NCI-H2107 treated with DMSO at 0.1 percent for 48 hours (cell line): ENCODE measurements around the gene NLRC3.
A peak's percentile ranks its signal among the peaks of the same experiment; 100 is the strongest.

Experiments
- DNase-seq: peaks from one replicate; lab custom pipeline; 2025; ENCODE audit not compliant: unreplicated experiment; lab: John Stamatoyannopoulos, UW

NLRC3 gene

GRCh38 chr16:3581392-3581791 lies 4.2 kb upstream of the NLRC3 start:
- no peak for DNase-seq

GRCh38 chr16:3580686-3581085 lies 3.5 kb upstream of the NLRC3 start:
- no peak for DNase-seq

GRCh38 chr16:3580251-3580651 lies 3.0 kb upstream of the NLRC3 start:
- no peak for DNase-seq

GRCh38 chr16:3579776-3580175 lies 2.6 kb upstream of the NLRC3 start:
- DNase-seq, result no peak

GRCh38 chr16:3578610-3579551 lies 1.7 kb upstream of the NLRC3 start:
- no peak for DNase-seq

- no peak for DNase-seq
Measured at GRCh38 chr16:3578121-3578520, 918 bp upstream of the NLRC3 start.

- no peak for DNase-seq
Measured at GRCh38 chr16:3576211-3576610, 992 bp downstream of the NLRC3 start.

GRCh38 chr16:3575491-3575890 lies 1.7 kb downstream of the NLRC3 start:
- no peak for DNase-seq

GRCh38 chr16:3574195-3574594 lies 3.0 kb downstream of the NLRC3 start:
- no peak for DNase-seq

GRCh38 chr16:3573146-3573815 lies 3.9 kb downstream of the NLRC3 start:
- DNase-seq, result no peak

GRCh38 chr16:3570420-3571062 lies 6.7 kb downstream of the NLRC3 start:
- no peak for DNase-seq

- no peak for DNase-seq
Measured at GRCh38 chr16:3569851-3570250, 7.4 kb downstream of the NLRC3 start.

GRCh38 chr16:3566990-3567389 lies 10.2 kb downstream of the NLRC3 start:
- no peak for DNase-seq

GRCh38 chr16:3564889-3565141 lies 12.4 kb downstream of the NLRC3 start:
- no peak for DNase-seq

- DNase-seq, result no peak
Measured at GRCh38 chr16:3564130-3564888, 12.9 kb downstream of the NLRC3 start.

GRCh38 chr16:3562914-3563480 lies 14.2 kb downstream of the NLRC3 start:
- no peak for DNase-seq

- no peak for DNase-seq
Measured at GRCh38 chr16:3561626-3562025, 15.6 kb downstream of the NLRC3 start.

GRCh38 chr16:3554351-3554928 lies 22.8 kb downstream of the NLRC3 start:
- no peak for DNase-seq

GRCh38 chr16:3553138-3553923 lies 23.9 kb downstream of the NLRC3 start:
- DNase-seq, result peak; percentile 10
